ENCODE data around the gene CNNM3. TPM values are rescaled to one million over a fixed set of nuclear protein-coding genes. Genes with fewer than 3 reads are reported as not detected.

Gene CNNM3
- total RNA-seq, 1 donor, result 34.5 TPM

- DNase-seq (ENCODE audit: low read depth in 2 of 3, low spot score in 2 of 3), result no peak
Measured at GRCh38 chr2:96874198-96874831, 58.2 kb downstream of the CNNM3 start.

- DNase-seq (ENCODE audit: low read depth in 2 of 3, low spot score in 2 of 3), result no peak
Measured at GRCh38 chr2:96875498-96876268, 59.6 kb downstream of the CNNM3 start.

GRCh38 chr2:96876269-96877041 lies 60.4 kb downstream of the CNNM3 start:
- DNase-seq (ENCODE audit: low read depth in 2 of 3, low spot score in 2 of 3), result no peak

- no peak for DNase-seq (ENCODE audit: low read depth in 2 of 3, low spot score in 2 of 3)
Measured at GRCh38 chr2:96877042-96877451, 61.0 kb downstream of the CNNM3 start.

GRCh38 chr2:96877631-96878092 lies 61.6 kb downstream of the CNNM3 start:
- DNase-seq (ENCODE audit: low read depth in 2 of 3, low spot score in 2 of 3), result no peak

- DNase-seq (ENCODE audit: low read depth in 2 of 3, low spot score in 2 of 3), result no peak
Measured at GRCh38 chr2:96878171-96878570, 62.1 kb downstream of the CNNM3 start.

GRCh38 chr2:96878796-96879544 lies 62.9 kb downstream of the CNNM3 start:
- DNase-seq (ENCODE audit: low read depth in 2 of 3, low spot score in 2 of 3), result no peak

GRCh38 chr2:96879545-96880040 lies 63.5 kb downstream of the CNNM3 start:
- no peak for DNase-seq (ENCODE audit: low read depth in 2 of 3, low spot score in 2 of 3)

GRCh38 chr2:96880891-96881273 lies 64.8 kb downstream of the CNNM3 start:
- no peak for DNase-seq (ENCODE audit: low read depth in 2 of 3, low spot score in 2 of 3)

- no peak for DNase-seq (ENCODE audit: low read depth in 2 of 3, low spot score in 2 of 3)
Measured at GRCh38 chr2:96881349-96882195, 65.5 kb downstream of the CNNM3 start.

GRCh38 chr2:96882230-96882629 lies 66.2 kb downstream of the CNNM3 start:
- no peak for DNase-seq (ENCODE audit: low read depth in 2 of 3, low spot score in 2 of 3)

GRCh38 chr2:96882906-96883305 lies 66.8 kb downstream of the CNNM3 start:
- DNase-seq (ENCODE audit: low read depth in 2 of 3, low spot score in 2 of 3), result no peak

GRCh38 chr2:96883306-96883705 lies 67.2 kb downstream of the CNNM3 start:
- DNase-seq (ENCODE audit: low read depth in 2 of 3, low spot score in 2 of 3), result no peak

Small RNAs within 50 kb of the gene (small RNA-seq; reads per million reads assigned to genes)
- not detected for gene MIR3127

Other genes with a start within 250 kb of the CNNM3 start
- 72.7 TPM for gene KANSL3, start 178.0 kb upstream of the CNNM3 start, total RNA-seq
- gene FER1L5, start 173.5 kb upstream of the CNNM3 start, total RNA-seq, result not detected
- 19.7 TPM for gene LMAN2L, start 76.2 kb upstream of the CNNM3 start, total RNA-seq
- 16.4 TPM for gene CNNM4, start 55.4 kb upstream of the CNNM3 start, total RNA-seq
- 6.2 TPM for gene ANKRD23, start 27.8 kb downstream of the CNNM3 start, total RNA-seq
- gene ANKRD39, start 41.7 kb downstream of the CNNM3 start, total RNA-seq, result 11.8 TPM
- gene SEMA4C, start 53.8 kb downstream of the CNNM3 start, total RNA-seq, result 26.1 TPM
- 15.1 TPM for gene FAM178B, start 170.3 kb downstream of the CNNM3 start, total RNA-seq

Data from hematopoietic multipotent progenitor cell (in vitro differentiated cells).